Measurements from ENCODE around the gene POLR3F.

- TF ChIP-seq CTCF (IDR thresholded peaks at IDR 0.05) (no peak), POLR2AphosphoS5 (IDR thresholded peaks at IDR 0.05) (no peak), POLR2A (IDR thresholded peaks at IDR 0.05) (no peak)
Measured at GRCh38 chr20:18430172-18430826, 36.9 kb upstream of the POLR3F start.
